GM21723 (cell line): ENCODE data around the gene MMEL1.

ENCODE experiments used
- ATAC-seq: cut with Tn5 transposase; IDR thresholded peaks from one replicate; pipeline ENCODE4 v1.9.1; 2021; ENCODE audit warnings: mild to moderate bottlenecking, moderate library complexity; ENCODE audit not compliant: unreplicated experiment

MMEL1 gene

GRCh38 chr1:2591581-2592261 is 41.1 kb downstream of the MMEL1 start:
- no peak for ATAC-seq

GRCh38 chr1:2591233-2591580 is 41.6 kb downstream of the MMEL1 start:
- ATAC-seq: no peak

GRCh38 chr1:2590233-2591141 is 42.3 kb downstream of the MMEL1 start:
- ATAC-seq: no peak

DNA sequence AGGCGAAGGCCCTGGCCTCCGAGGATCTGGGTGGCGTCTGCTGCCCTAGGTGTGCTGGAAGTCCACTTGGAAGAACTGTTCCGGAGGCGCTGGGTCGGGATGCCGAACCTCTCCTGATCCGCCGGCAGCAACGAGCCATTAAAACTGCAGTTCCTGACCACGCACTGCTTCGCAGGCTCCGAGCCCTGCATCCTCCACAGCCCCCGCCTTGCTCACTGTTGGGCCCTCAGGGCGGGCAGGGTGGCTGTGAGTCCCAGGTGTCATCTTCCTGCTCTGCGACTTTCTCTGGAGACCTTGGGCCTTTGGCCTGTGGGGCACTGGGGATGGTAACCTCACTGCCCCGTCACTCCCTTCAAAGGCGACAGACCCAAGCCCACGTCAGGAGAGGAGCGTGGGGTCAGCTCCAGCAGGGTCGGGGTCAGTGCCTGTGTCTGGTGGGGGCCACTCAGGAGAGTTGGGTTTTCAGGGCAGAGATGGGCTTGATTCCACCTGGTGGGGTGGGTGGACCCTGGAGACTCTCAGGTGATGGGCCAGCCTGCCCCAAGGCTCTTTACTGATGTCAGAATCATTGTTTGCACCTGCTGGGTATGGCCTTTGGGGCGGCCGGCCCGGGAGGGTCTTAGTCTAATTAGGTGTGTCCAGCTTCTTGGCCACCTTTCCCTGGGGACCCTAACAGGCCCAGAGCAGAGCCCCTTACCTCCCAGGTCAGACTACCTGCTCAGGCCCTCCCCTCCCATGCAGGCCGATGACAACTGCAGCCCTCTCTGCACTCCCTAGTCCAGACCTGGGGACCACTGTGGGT is 43.2 kb downstream of the MMEL1 start:
- no peak for ATAC-seq

DNA sequence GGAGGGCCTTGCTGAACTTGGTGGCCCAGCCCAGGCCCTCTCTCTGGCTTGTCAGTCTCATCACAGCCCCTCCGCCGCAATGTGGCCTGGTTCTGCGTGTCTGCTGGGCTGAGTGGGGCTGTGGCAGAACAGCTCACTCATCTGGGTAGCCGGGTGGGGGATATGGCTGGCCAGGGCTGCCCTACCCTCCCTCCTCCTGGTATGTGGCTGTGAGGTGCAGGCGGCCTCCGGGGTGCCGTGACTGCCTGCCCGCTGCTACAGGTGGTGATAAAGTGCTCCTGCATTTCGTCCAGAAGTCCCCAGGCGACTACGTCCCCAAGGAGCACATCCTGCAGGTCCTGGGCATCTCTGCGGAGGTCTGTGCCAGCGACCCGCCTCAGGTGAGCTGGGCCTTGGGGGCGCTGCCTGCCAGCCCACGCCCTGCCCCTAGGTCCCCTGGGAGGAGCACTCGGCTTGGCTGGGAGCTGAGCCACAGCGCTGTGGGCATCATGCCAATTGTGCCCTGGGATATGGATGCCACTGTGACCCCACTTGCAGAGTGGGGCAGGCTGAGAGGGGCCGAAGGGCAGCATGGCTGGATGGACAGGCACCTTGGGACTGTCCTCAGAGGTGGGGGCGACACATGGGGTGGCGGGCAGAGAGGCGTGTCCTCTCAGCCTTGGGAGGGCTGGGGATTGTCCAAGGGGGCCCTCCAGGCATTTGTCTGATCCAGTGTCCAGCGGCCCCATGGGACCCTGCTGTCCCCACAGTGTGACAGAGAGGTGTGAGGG is 44.0 kb downstream of the MMEL1 start:
- no peak for ATAC-seq

DNA sequence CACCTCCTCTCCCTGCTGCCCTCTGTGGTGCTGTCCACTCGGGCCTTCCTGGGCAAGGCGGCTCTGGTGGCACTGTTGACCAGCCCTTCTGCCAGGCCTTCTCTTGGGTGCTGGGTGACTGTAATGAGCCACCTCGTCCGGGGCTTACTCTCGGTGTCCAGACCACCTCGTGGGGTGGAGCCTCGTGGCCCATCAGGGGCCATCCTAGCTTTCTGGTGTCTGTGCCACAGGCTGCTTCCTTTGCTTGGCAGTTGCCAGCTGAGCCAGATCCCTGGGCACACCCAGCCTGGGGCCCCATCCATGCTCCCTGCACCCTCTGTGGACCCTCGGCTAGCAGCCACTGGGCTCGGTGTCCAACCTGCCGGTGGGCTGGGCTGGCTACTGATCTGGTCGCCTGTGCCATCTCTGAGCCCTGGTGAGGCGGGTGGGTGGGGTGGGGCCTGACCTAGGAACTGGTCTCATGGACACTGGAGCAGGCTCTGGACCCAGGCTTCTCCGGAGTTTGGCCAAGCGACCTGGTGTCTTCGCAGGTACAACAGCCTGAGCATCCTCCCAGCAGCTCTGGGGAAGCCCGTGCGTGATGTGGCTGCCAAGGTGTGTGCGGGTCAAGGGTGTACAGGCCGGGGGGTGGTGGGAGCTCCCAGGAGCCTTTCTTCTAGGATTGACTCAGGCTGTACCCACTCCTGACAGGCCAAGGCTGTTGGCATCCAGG is 44.8 kb downstream of the MMEL1 start:
- ATAC-seq: no peak

GRCh38 chr1:2587071-2587859 is 45.6 kb downstream of the MMEL1 start:
- ATAC-seq: no peak

DNA sequence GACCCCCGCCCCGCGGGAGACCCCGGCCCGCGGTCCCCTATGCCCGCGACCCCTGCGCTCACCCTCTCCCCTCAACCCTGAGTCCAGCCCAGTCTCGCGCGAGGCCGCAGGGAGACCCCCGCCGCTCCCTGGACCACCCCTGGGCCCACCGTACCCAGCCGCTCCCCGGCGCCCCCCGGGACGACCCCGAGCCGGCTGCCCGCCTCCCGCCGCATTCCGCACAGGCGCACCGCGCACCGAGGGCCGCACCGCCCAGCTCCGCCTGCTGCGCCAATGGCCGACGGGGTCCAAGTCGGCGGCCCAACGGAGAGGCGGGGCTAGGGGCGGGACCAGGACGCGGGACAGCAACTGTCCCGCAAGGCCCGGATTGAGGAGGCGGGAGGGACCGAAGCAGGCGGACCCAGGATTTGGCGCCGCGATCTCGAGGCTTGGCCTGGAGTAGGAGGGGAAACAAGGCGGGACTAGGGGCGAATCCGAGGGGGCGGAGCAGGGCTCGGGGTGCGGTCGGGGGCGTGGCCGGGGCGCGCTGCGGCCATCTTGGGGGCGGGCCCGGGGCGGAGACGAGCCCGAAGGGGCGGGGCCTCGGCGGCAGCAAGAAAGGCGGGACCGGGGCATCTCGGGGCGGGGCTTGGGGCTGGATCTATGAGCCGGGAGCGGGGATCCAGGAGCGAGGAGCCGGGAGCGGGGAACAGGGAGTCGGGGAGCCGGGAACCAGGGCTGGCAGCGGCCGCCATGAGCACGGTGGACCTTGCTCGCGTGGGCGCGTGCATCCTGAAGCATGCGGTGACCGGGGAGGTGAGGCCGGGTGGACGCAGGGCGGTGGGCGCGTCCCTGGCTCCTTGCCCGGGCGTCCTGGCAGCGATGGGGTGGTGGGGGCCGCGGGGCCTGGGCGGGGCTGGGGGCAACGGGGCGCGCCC is 46.4 kb downstream of the MMEL1 start, which contains the start of gene PRXL2B:
Gene PRXL2B (plus strand): TSS at position 624 of the 917 bp plus-strand sequence. CDS start 109 bp downstream, at position 733.
- peak; percentile 59 for ATAC-seq

- ATAC-seq: peak; percentile 38
These were observed 47.3 kb downstream of the MMEL1 start for GRCh38 chr1:2585318-2586092.

- no peak for ATAC-seq
These were observed 48.0 kb downstream of the MMEL1 start for GRCh38 chr1:2584686-2585317.

GRCh38 chr1:2583871-2584351 is 48.9 kb downstream of the MMEL1 start:
- no peak for ATAC-seq

GRCh38 chr1:2583331-2583791 is 49.5 kb downstream of the MMEL1 start:
- ATAC-seq: no peak

DNA sequence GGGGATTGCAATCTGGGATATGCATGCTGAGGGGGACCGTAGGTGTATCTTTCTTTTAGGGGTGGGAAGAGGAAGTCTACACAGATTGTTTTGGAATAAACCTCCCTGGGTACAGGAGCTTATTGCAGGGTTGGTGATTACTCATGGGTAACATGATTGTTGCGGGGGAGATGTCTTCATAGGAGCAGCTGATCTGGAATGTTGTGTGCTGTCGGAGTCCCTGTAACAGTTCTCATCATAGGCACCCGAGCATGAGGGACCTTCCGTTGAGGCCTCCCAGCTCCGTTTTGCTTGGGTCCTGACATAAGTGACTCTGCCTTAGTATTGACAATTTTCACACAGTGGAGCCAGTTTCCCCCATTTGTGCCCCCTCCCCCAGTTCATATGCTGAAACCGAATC is 50.4 kb downstream of the MMEL1 start:
- ATAC-seq: no peak

DNA sequence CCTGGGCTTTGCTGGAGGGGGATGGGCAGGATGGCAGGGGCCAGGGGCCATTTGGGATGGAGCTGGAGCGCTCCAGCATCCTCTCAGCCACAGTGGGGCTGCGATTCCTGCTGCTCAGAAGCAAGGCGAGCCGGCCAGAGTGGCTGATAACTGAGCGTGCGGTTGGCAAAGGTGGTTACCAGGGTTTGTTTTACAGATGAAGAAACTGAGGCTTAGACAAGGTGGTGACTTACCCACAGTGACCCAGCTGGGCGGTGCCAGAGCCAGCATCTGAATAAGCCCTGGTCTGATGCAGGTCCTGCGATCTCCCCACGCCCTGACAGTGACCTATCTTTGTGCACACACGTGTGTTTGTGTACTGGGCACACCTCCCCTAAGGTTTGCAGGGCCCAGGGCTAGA is 52.1 kb downstream of the MMEL1 start:
- ATAC-seq: no peak

DNA sequence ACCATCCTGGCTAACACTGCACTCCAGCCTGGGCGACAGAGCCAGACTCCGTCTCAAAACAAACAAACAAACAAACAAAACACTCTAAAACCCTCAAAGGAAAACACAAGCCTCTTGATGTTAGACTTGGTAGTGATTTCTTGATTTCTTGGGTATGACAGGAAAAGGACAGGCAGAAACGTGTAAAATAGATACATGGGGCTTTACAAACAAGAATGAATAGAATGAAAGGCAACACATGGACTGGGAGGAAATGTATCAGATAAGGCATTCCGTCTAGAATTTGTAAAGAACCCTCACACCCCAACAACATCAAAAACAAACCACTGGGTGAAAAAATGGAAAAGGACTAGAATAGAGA is 54.1 kb downstream of the MMEL1 start:
- no peak for ATAC-seq

DNA sequence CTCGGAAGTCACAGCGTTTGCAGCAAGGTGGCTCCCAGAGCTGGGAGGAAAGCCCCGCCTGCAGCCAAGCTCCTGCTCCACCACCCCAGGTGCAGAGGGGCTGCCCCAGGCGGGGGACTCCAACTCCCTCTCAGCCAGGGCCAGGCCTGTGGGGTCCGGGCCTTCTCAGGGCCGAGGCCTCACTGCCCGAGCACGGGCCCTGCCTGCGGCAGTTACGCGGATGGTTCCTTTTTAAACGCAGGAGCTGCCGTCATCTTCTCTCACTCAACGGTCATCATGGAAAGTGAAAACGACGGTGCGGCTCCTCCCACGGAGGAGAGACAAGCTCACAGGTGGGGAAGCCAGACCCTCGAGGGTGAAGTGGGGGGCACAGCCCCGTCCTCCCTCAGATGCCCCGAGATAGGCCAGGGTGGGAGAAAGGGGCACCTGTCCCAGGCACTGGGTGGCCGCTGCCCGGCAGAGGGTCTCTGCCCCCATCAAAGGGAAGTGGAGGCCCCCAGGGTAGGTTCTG is 55.2 kb downstream of the MMEL1 start:
- ATAC-seq: peak; percentile 40
